A549 (cell line): ENCODE data around the gene TNFRSF21. TPM values are rescaled to one million over a fixed set of nuclear protein-coding genes. Genes with fewer than 3 reads are reported as not detected.

ENCODE experiments used
- ATAC-seq, 2 experiments: fragments of 200-7000 bp in 1 of 2; fragments of >200 bp in 1 of 2; cut with Nextera tagmentation in 1 of 2; cut with Tn5 transposase in 1 of 2; 3 replicates each; pipeline versions ENCODE4 v1.8.0 to v1.9.1; 2018 to 2020; ENCODE audit warnings: mild to moderate bottlenecking in 1 of 2, moderate library complexity in 1 of 2
- CTCF ChIA-PET: fragments of 300-600 bp; sonication (Branson Sonifier 250); formaldehyde crosslinking; extraction: SDS; loops from one replicate; lab custom pipeline; 2021; ENCODE audit warnings: antibody characterized with exemption, inconsistent platforms; lab: Yijun Ruan, JAX
- POLR2A ChIA-PET: fragments of 350-600 bp; formaldehyde crosslinking; extraction: SDS; loops from one replicate; lab custom pipeline; 2021; ENCODE audit warnings: antibody characterized with exemption, inconsistent platforms; lab: Yijun Ruan, JAX
- DNase-seq, 2 experiments: peaks; one replicate each; pipeline versions ENCODE4 v3.0.0 to v3.0.0-alpha.2; 2011 to 2016; ENCODE audit warnings: low read depth in 1 of 2, low spot score in 1 of 2
- FAIRE-seq: peaks from 2 replicates; lab custom pipeline; 2011; peaks lifted over from hg19 to GRCh38; lab: Jason Lieb, UNC
- H3K27ac ChIP-seq, 2 experiments: fragments of >200 bp; sonication (Bioruptor Twin); formaldehyde crosslinking; 3 replicates each; pipeline ENCODE4 v1.5.1; 2016 to 2017
- H3K4me1 ChIP-seq: fragments of >200 bp; sonication (Bioruptor Twin); formaldehyde crosslinking; 3 replicates; pipeline ENCODE4 v1.6.1; 2016
- H3K4me2 ChIP-seq: fragments of >200 bp; sonication (Bioruptor Twin); formaldehyde crosslinking; 3 replicates; pipeline ENCODE4 v1.6.1; 2016
- H3K4me3 ChIP-seq: fragments of >200 bp; sonication (Bioruptor Twin); formaldehyde crosslinking; 3 replicates; pipeline ENCODE4 v1.5.1; 2016
- H3K9me3 ChIP-seq: fragments of >200 bp; sonication (Bioruptor Twin); formaldehyde crosslinking; 3 replicates; pipeline ENCODE4 v1.6.1; 2016
- ATOH8 ChIP-seq: fragments of 250-450 bp; sonication (Bioruptor Pico); IDR thresholded peaks from 2 replicates; pipeline ENCODE4 v1.5.0; 2020; ENCODE audit warnings: low read depth, mild to moderate bottlenecking, moderate library complexity
- BHLHE40 ChIP-seq: IDR thresholded peaks from 2 replicates; pipeline ENCODE4 v1.6.1; 2012; ENCODE audit warnings: low read depth, low read length, inconsistent platforms
- CBX2 ChIP-seq: fragments of 200-600 bp; sonication (generic); IDR thresholded peaks from 2 replicates; pipeline ENCODE4 v1.6.1; 2016; ENCODE audit warnings: low read depth, mild to moderate bottlenecking, borderline replicate concordance
- CBX8 ChIP-seq: fragments of 200-600 bp; sonication (generic); IDR thresholded peaks from 2 replicates; pipeline ENCODE4 v1.6.1; 2016
- CEBPB ChIP-seq, 2 experiments: fragments of >200 bp in 1 of 2; sonication (Bioruptor Twin) in 1 of 2; formaldehyde crosslinking in 1 of 2; IDR thresholded peaks; 2 replicates each; pipeline ENCODE4 v1.6.1; 2012 to 2016
- CHD2 ChIP-seq: fragments of 150-350 bp; IDR thresholded peaks from 2 replicates; pipeline ENCODE4 v1.6.1; 2014; ENCODE audit warnings: low read length; ENCODE audit not compliant: partially characterized antibody
- CTCF ChIP-seq: fragments of >200 bp; sonication (Bioruptor Twin); formaldehyde crosslinking; IDR thresholded peaks from 3 replicates; pipeline ENCODE4 v1.5.1; 2016
- E2F6 ChIP-seq: IDR thresholded peaks from 2 replicates; pipeline ENCODE4 v1.6.1; 2012; ENCODE audit warnings: low read depth, borderline replicate concordance
- EP300 ChIP-seq, 2 experiments: fragments of >200 bp; sonication (Bioruptor Twin); formaldehyde crosslinking; IDR thresholded peaks; 2 replicates in 1 of 2; 3 replicates in 1 of 2; pipeline ENCODE4 v1.6.1; 2016 to 2017
- ESRRA ChIP-seq: fragments of 150-350 bp; IDR thresholded peaks from 2 replicates; pipeline ENCODE4 v1.6.1; 2014; ENCODE audit warnings: mild to moderate bottlenecking, low read length, borderline replicate concordance
- FOSB ChIP-seq: fragments of 250-450 bp; sonication (Bioruptor Pico); IDR thresholded peaks from 2 replicates; pipeline ENCODE4 v1.5.0; 2020; ENCODE audit warnings: mild to moderate bottlenecking, moderate library complexity
- FOXS1 ChIP-seq: fragments of 250-450 bp; sonication (Bioruptor Pico); IDR thresholded peaks from 2 replicates; pipeline ENCODE4 v1.5.0; 2020; ENCODE audit warnings: mild to moderate bottlenecking, moderate library complexity
- GATA3 ChIP-seq: IDR thresholded peaks from 2 replicates; pipeline ENCODE4 v1.6.1; 2012; ENCODE audit warnings: borderline replicate concordance
- HDAC2 ChIP-seq: fragments of 200-600 bp; sonication (generic); IDR thresholded peaks from 2 replicates; pipeline ENCODE4 v1.6.1; 2016
- HEYL ChIP-seq: fragments of 250-450 bp; sonication (Bioruptor Pico); IDR thresholded peaks from 2 replicates; pipeline ENCODE4 v1.8.0; 2021; ENCODE audit warnings: mild to moderate bottlenecking, moderate library complexity
- HMGXB4 ChIP-seq: fragments of 250-450 bp; sonication (Bioruptor Pico); IDR thresholded peaks from 2 replicates; pipeline ENCODE4 v1.5.0; 2021; ENCODE audit warnings: mild to moderate bottlenecking, moderate library complexity, borderline replicate concordance
- HOXB13 ChIP-seq: fragments of 250-450 bp; sonication (Bioruptor Pico); IDR thresholded peaks from 2 replicates; pipeline ENCODE4 v1.5.0; 2020; ENCODE audit warnings: low read depth, mild to moderate bottlenecking, moderate library complexity
- HOXB5 ChIP-seq: fragments of 250-450 bp; sonication (Bioruptor Pico); IDR thresholded peaks from 2 replicates; pipeline ENCODE4 v1.5.0; 2020; ENCODE audit warnings: mild to moderate bottlenecking, moderate library complexity
- NPAS2 ChIP-seq: fragments of 250-450 bp; sonication (Bioruptor Pico); IDR thresholded peaks from 2 replicates; pipeline ENCODE4 v1.8.0; 2022; ENCODE audit warnings: mild to moderate bottlenecking, moderate library complexity, borderline replicate concordance
- PHF8 ChIP-seq: fragments of 200-600 bp; sonication (generic); IDR thresholded peaks from 2 replicates; pipeline ENCODE4 v1.6.1; 2016; ENCODE audit warnings: low read depth, mild to moderate bottlenecking, antibody characterized with exemption, moderate library complexity, borderline replicate concordance
- RNF2 ChIP-seq: fragments of 200-600 bp; sonication (generic); IDR thresholded peaks from 2 replicates; pipeline ENCODE4 v1.6.1; 2016; ENCODE audit warnings: low read depth, mild to moderate bottlenecking, antibody characterized with exemption, moderate library complexity, borderline replicate concordance
- SREBF2 ChIP-seq: fragments of 450-650 bp; IDR thresholded peaks from 2 replicates; pipeline ENCODE4 v1.6.1; 2014; ENCODE audit warnings: mild to moderate bottlenecking, moderate library complexity
- ZNF302 ChIP-seq: fragments of 250-450 bp; sonication (Bioruptor Pico); IDR thresholded peaks from 2 replicates; pipeline ENCODE4 v1.9.0; 2021; ENCODE audit warnings: inconsistent platforms, mild to moderate bottlenecking, moderate library complexity
- ZSCAN20 ChIP-seq: fragments of 250-450 bp; sonication (Bioruptor Pico); IDR thresholded peaks from 2 replicates; pipeline ENCODE4 v1.8.0; 2022; ENCODE audit warnings: mild to moderate bottlenecking, moderate library complexity
- WGBS: methylation state at CpG from one replicate; pipeline ENCODE4 v1.1.6; 2017; ENCODE audit errors: missing lambda C conversion rate; 5-methylcytosine and 5-hydroxymethylcytosine counted together
- polyA plus RNA-seq, 4 experiments: library from polyadenylated mRNA; depleted of rRNA in 3 of 4; stranded (reverse); fragments of >200 nt; fragmentation: RNase III in 1 of 4; extraction: RNeasy Plus Mini Kit Qiagen cat#74134 plus additional on column Dnase treatment in 1 of 4; gene quantifications; 2 replicates in 3 of 4; 3 replicates in 1 of 4; pipeline ENCODE4 v1.2.3, GENCODE V29; 2011 to 2017

The TNFRSF21 gene
- polyA plus RNA-seq, 2 of the 4 experiments (the other 2 are of a cell fraction), result 14.1 to 15.6 TPM

- Histone ChIP-seq H3K4me3 (no peak overlapping the region), H3K4me1 (no peaks in the 10 kb centered on the region), H3K9me3 (no peaks in the 10 kb centered on the region), H3K4me2 (no peak overlapping the region), H3K27ac (no peak overlapping the region)
- 65% methylated on average over 4 of the region's 4 CpGs for WGBS
- FAIRE-seq (no peak), DNase-seq (no peak), ATAC-seq (no peak)
- CTCF ChIA-PET, result interaction anchor here (1.5 kb wide), 1 partner anchor 106 kb away, joined by 4 read pairs; no protein-coding TSS in a partner anchor
- POLR2A ChIA-PET, result no interaction called here
- TF ChIP-seq ZNF302 (CRISPR knock-in tag) (no peak), EP300 (IDR thresholded peaks at IDR 0.05) (no peak), NPAS2 (CRISPR knock-in tag) (no peak), ATOH8 (CRISPR knock-in tag) (no peak), HOXB13 (CRISPR knock-in tag) (no peak), CBX8 (no peak)
Observed at GRCh38 chr6:47203266-47203937, 106.3 kb downstream of the TNFRSF21 start.

GRCh38 chr6:47202644-47203205, 107.0 kb downstream of the TNFRSF21 start:
- no peaks in the 10 kb centered on the region for H3K9me3 ChIP-seq
- ChIA-PET POLR2A (no interaction called here), CTCF (interaction anchor here (0.5 kb wide), 1 partner anchor 109 kb away, joined by 3 read pairs; no protein-coding TSS in a partner anchor)
- FAIRE-seq, result no peak
- H3K4me3 ChIP-seq, result no peak overlapping the region
- DNase-seq, result no peak
- no peaks in the 10 kb centered on the region for H3K4me1 ChIP-seq
- H3K27ac ChIP-seq, result no peak overlapping the region
- no peak overlapping the region for H3K4me2 ChIP-seq
- no peak for TF ChIP-seq BHLHE40
- no peak for TF ChIP-seq FOXS1 (CRISPR knock-in tag)
- TF ChIP-seq CHD2, result no peak
- TF ChIP-seq GATA3, result no peak
- no peak for TF ChIP-seq CEBPB (IDR thresholded peaks at IDR 0.05)
- TF ChIP-seq RNF2, result no peak
- no peak for TF ChIP-seq PHF8
- no peak for TF ChIP-seq CTCF
- no peak for TF ChIP-seq HDAC2
- TF ChIP-seq HOXB13 (CRISPR knock-in tag), result no peak
- no peak for TF ChIP-seq CBX2
- no peak for TF ChIP-seq ESRRA
- no peak for TF ChIP-seq HOXB5 (CRISPR knock-in tag)
- ATAC-seq, result no peak
- WGBS, result 68% methylated on average over 2 of the region's 2 CpGs

GRCh38 chr6:47200536-47201334, 109.0 kb downstream of the TNFRSF21 start:
- H3K9me3 ChIP-seq, result no peaks in the 10 kb centered on the region
- H3K27ac ChIP-seq, result no peak overlapping the region
- ATAC-seq (no peak), DNase-seq (no peak), FAIRE-seq (no peak)
- 88% methylated on average over 3 of the region's 3 CpGs for WGBS
- H3K4me1 ChIP-seq, result no peaks in the 10 kb centered on the region
- ChIA-PET CTCF (interaction anchor here (0.9 to 1.5 kb wide), 3 partner anchors 30 to 109 kb away, joined by 3 to 4 read pairs (median 3); partner anchors contain the start of gene TNFRSF21), POLR2A (no interaction called here)
- no peak overlapping the region for H3K4me3 ChIP-seq
- H3K4me2 ChIP-seq, result no peak overlapping the region
- TF ChIP-seq GATA3 (no peak), SREBF2 (no peak), EP300 (IDR thresholded peaks at IDR 0.05) (no peak), ZSCAN20 (CRISPR knock-in tag) (no peak), HMGXB4 (CRISPR knock-in tag) (no peak), E2F6 (no peak), FOSB (no peak), CBX2 (no peak), NPAS2 (CRISPR knock-in tag) (no peak), HEYL (CRISPR knock-in tag) (no peak), BHLHE40 (no peak), HOXB13 (CRISPR knock-in tag) (no peak)
